GM13976 (cell line): ENCODE measurements around the gene NSUN6.

Source experiments
- DNase-seq: peaks from one replicate; pipeline ENCODE4 v3.0.0; 2012; ENCODE audit warnings: low spot score
- CTCF ChIP-seq: IDR thresholded peaks from 2 replicates; pipeline ENCODE4 v1.5.1; 2012; ENCODE audit warnings: borderline replicate concordance, mild to moderate bottlenecking; ENCODE audit not compliant: insufficient read depth; ENCODE audit errors: extremely low read depth, missing control alignments, control extremely low read depth
- in situ Hi-C: fragments of 300-500 bp; cut with MboI; formaldehyde crosslinking; loops from one replicate; pipeline ENCODE4 v1.12.0; 2022; ENCODE audit warnings: low sequenced_read_pairs, mixed read lengths, inconsistent platforms; ENCODE audit not compliant: unreplicated experiment

The NSUN6 gene

DNA sequence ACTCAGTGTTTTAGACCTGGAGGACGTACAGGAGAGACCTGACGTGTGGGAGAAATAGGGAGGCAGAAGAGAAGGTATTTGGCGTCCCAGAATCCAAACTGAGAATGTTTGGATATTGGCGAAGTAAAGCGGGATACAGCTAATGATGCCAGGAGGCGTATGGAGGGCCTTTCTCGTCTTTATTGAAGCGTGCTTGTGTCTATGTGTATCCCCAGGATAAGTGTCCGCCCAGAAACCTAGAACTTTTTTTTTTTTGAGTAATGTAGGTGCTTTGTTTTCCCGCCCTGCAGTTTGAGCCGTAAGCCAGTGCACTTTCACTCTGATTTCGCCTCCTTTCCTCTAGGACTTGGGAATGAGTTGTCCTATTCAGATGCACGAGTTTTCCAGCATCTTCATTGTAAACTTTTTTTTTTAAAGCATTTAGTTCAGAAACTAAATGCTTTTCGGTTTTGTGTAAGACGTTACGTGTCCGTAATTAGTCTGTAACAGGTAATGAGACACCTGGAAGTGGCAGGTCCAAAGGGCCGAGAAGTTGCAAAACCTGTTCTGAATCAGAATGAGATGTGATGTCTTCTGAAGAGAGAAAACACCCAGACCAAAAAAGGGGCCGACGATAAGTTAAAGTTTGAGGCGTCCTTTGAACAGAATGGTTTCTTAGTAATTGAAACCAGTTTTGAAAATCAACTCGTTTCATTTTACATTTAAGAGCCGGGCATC lies 8.6 kb upstream of the NSUN6 start:
- DNase-seq = peak; percentile 18
- no peak for TF ChIP-seq CTCF
- in situ Hi-C loops = no loop called here

GRCh38 chr10:18659125-18659818 lies 7.9 kb upstream of the NSUN6 start, which contains the start of gene ARL5B:
TSS of gene ARL5B (plus strand) at chr10:18659431. CDS start at chr10:18659638, 207 bp downstream.
- in situ Hi-C loops = no loop called here
- no peak for TF ChIP-seq CTCF

DNA sequence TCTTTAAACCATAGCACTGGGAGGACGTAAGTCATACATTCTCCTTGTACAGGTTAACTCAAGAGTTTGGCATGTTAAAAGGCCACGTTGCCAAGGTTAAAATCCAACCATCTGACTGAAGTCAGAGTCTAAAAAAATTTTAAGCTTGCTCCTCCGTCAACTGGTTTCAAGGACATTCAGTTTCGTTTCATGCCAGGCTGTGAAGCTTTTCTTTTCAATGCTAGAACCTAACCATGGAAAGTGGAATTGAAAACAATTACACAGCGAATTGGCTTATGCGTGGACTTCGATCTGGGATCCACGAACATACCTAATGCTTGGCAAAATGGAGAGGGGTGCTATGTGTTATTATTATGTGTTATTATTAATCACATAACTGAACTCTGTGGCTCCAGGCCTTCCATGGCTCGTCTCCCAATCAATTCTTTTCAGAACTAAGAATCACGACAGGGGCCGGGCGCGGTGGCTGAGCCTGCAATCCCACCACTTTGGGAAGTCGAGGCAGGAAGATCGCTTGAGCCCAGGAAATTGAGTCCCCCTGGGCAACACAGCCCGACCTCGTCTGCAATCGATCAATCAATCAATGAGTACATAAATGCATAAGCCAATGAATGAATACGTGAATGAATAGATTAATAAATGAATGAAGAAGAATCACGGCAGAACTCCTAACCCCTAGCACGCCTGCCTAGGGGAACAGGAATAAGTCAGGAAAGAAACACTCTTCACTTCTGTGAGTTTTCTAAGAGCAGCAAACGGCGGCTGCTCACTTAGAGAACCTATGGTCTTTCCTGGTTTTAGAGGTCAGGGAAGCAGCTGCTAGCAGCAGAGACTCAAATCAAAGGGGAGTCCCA lies 7.1 kb upstream of the NSUN6 start:
- in situ Hi-C loops = no loop called here
- DNase-seq = peak; percentile 20
- no peak for TF ChIP-seq CTCF

More at GRCh38 chr10:18659125-18659818, 7.9 kb upstream of the NSUN6 start, which contains the start of gene ARL5B:
- peak; percentile 95 for DNase-seq

DNA sequence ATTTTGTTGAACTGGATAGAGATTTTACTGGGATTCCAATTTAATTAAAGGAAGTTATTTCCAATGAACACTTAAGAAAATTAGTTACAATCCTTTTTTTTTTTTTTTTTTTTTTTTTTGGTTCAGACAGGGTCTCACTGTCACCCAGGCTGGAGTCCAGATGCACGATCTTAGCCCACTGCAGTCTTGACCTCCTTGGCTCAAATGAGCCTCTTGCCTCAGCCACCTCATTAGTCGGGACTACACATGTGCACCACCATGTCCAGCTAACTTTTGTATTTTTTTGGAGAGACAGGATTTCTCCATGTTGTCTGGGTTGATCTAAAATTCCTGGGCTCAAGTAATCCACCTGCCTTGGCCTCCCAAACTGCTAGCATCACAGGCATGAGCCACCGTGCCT lies 5.3 kb upstream of the NSUN6 start:
- DNase-seq = no peak
- no peak for TF ChIP-seq CTCF
- in situ Hi-C loops = no loop called here

GRCh38 chr10:18653112-18653511 lies 1.7 kb upstream of the NSUN6 start:
- DNase-seq = no peak
- no peak for TF ChIP-seq CTCF
- in situ Hi-C loops = no loop called here

DNA sequence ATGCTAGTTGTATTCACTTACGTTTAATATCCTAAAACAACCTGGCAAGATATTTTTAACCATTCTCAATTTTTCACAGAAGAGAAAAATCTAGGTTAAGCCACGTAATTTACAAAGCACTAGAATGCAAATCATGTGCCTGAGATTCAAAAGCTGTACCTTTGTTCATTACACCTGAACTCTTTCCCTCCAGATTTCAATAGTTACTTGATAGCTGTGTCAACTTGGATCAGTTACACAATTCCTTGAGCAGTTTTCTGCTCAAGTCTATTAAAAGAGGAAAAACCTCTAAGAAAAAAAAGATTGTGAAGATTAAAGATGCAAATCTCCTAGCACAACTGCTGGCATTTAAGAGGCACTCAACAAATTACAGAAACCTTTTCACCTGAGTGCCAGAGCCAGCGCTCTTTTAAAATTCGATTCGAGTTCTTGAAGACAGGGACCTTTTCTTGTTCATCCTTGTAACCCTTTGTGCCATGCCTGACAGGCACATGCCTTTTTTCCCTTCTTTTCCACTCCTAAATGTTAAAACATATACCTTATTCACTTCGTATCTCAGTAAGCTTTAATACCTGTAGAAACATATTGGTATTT lies 886 bp downstream of the NSUN6 start:
- DNase-seq = no peak
- in situ Hi-C loops = no loop called here
- no peak for TF ChIP-seq CTCF
